ENCODE measurements around the gene KIAA1958.
"Not testable (repeated sequence)": the region's sequence is repeated elsewhere in the genome, so short reads cannot be mapped to it uniquely, and the experiment has no call there.

Gene KIAA1958

DNA sequence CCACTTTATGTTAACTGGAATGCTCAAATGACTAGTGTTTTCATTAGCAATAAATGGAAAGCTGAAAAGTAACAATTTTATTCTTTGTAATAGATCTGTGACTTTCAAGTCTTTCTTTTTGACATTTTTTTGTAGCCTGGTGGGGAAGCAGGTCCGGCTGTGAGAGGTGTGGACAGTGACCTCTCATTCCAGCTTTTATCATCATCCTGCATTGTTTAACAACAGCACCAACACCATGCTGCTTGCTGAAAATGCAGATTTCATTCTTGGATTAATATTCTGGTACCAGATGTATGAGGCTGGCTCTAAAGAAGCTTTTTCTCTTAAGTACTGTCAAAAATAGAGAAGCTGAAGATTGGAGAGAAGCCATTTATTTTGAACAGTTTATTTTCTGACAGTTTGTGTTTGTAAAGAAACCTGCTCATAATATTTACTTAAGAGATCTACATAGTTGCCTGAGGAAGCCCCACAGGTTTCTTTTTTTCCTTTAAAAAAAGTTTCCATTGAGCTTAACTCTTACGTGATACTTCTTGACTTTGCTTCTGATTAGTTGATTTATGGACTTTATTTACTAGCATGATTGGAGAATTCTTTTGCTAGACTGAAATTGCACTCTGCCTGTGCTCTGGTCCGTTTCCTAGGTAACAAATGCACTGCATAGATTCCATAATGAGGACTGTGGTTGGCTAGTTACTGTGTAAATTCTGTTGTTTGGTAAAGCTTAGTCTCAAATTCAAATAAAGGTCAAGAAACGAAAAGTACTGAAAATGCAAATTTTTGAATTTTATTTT lies 3.4 kb downstream of the KIAA1958 start:
- DNase-seq, result no peak

DNA sequence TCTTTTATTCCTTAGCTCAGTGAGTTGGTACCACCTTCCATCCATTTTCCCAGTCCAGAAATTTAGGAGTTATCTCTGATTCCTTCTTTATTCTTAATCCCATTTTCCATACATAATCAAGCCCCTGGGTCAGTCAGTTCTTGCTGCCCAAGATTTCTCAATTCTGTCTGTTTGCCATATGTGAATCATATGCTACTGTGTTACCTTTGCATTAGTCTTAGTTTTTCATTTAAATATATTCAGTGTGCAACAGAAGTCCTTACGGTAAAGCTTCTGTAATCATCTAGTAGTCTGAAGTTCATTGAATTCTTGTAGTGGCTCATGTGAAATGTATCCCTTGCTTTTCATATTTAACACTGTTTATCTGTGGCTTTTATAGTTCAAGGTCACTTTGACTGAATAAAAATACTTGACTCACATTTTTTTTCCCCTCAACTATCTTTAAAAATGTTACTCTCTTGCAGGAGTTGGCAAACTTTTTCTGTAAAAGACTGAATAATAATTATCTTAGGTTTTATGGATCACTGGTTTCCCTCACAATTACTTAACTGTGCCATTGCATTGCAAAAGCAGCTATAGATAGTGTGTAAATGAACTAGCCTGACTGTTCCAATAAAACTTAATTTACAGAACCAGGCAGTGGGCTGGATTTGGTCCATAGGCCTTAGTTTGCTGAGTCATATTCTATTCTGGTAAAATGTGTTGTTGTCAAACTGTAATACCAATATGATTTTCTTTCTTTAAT lies 6.9 kb downstream of the KIAA1958 start:
- DNase-seq, result no peak

DNA sequence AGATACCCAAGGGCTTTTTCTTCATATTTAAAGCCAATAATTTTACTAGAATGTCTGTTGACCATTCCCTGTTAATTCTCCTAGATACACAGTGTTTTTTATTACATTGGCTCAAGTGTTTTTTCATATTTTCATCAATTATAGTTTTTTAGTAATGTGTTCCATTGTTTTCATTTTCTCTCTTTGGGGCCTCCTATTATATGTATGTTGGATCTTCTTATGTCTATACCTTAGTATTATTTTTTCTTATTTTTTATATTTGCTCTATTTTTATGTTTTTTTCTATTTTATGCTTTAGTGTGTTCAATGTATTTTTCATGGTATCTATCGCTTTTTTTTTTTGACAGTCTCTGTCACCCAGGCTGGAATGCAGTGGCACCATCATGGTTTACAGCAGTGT lies 7.5 kb downstream of the KIAA1958 start:
- no peak for DNase-seq

DNA sequence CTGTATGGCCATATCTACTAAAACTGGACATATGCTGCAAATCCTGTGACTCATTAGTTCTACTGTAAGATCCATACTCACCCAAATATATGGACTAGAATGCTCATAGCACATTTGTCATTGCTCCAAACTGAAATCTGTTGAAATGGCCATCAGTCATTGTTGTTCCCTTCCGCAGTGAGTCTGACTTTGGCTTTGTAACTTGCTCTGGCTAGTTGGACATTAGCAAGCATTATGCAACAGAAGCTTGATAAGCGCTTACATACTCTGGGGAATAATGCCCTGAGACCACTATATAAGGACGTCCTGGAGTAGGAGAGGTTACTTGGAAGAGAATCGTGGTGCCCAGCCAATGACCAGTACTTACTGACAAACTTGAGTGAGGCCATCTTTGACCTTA lies 9.0 kb downstream of the KIAA1958 start:
- no peak for DNase-seq

DNA sequence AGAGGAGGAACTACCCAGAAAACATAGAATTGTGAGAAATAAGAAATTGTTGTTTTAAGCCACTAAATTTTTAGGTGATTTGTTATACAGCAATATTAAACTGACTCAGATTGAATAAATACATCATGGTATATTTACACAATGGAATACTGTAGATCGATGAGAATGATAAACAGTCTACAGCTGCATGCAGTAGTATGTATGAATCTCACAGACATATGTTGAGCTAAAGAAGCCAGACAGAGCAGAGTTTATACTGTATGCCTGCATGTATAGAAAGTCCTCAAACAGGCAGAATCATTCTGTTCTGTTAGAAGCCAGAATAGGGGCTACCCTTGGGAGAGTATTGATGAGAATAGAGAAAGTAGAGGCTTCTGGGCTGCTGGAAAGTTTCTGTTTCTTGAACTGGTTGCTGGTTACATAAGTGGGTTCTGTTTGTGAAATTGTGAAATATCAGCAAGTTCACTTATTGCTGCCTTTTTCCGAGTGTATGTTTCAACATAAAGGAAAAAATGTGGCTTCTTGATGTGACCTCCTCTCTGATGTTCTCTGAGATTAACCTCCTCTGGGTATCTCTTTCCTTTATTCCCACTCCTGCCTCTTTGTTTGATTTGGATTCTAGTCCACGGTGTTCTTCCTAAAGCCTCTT lies 9.6 kb downstream of the KIAA1958 start:
- DNase-seq, result no peak

DNA sequence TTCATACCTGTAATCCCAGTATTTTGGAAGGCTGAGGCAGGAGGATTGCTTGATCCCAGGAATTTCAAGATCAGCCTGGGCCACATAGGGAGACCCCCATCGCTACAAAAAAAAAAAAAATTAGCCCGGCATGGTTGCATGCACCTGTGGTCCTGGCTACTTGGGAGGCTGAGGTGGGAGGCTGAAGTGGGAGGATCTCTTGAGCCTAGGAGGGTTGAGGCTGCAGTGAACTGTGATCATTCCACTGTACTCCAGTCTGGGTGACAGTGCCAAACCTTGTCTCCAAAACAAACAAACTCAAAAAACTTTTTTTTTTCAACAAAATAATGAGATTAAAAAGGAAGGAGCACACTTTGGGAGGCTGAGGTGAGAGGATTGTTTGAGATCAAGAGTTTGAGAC lies 14.2 kb downstream of the KIAA1958 start:
- no peak for DNase-seq

DNA sequence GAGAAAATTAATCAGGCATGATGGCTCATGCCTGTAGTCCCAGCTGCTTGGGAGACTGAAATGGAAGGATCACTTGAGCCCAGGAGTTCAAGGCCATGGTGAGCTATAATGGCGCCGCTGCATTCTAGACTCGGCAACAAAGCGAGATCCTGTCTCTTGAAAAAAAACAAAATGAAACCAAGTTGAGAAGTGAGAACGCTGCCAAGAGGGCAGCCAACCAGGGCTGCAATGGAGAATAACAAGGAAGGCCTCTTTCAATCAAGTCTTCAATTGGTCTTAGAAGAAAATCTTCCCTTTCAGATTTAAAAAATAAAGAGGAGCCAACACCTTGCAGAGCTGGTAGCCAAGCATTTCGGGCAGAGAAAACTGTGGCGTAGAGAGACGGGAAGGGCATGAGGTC lies 14.7 kb downstream of the KIAA1958 start:
- DNase-seq, result no peak

DNA sequence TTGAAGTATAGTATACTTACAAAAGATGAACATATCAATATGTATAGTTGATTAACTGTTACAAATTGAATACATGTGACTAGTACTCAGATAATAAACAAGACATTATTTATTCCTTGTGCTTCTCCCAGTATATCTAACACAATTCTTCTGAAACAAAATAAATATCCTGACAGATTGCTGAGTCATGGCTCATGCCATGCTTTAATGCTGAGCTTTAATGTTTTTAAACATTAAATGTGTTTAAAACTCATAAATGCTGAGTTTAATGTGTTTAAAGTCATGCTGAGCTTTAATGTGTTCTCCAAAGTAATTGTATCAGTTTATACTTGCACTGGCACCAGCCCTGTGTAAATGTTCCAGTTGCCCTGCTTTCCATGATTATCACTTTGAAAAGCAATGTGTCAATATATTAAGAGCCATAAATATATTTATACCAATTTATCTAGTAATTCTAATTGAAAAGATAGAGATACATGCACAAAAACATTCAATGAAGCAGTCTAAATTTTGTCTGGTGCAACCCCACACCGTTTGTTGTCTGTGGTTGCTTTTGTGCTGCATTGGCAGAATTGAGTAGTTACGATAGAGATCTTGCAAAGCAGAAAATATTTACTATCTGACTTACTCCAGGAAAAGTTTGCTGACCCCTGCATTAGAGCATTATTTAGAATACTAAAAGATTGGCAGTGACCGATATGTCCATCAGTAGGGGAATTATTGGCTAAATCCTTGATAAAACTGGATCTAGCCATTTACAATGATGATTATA lies 15.7 kb downstream of the KIAA1958 start:
- no peak for DNase-seq

DNA sequence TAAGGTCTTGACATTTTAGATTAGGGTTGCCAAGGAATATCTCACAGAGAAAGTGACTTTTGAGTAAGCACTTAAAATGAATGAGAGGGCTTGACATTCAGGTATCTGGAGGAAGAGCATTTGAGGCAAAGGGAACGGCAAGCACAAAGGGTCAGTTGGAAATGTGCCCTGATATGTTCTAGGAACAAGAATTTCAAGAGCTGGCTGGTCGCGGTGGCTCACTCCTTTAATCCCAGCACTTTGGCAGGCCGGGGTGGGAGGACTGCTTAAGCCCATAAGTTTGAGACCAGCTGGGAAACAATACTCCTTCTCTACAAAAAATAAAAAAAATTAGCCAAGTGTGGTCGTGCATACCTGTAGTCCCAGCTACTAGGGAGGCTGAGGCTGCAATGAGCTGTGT lies 16.5 kb downstream of the KIAA1958 start:
- DNase-seq, result no peak

DNA sequence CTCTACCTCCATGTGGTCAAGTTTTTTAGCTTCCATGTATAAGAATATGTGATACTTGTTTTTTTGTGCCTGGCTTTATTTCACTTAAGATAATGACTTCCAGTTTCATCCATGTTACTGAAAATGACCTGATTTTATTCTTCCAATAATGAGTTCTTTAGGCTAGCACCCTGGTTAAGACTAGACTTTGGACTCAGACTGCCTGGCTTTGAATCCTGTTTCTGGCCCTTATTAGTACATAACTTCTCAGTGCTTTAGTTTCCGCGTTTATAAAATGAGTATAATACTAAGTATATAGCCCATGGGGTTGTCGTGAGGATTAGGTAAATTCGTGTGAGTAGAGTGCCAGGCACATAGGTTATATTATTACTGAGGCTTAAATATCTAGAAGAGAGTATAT lies 18.5 kb downstream of the KIAA1958 start:
- DNase-seq, result no peak

DNA sequence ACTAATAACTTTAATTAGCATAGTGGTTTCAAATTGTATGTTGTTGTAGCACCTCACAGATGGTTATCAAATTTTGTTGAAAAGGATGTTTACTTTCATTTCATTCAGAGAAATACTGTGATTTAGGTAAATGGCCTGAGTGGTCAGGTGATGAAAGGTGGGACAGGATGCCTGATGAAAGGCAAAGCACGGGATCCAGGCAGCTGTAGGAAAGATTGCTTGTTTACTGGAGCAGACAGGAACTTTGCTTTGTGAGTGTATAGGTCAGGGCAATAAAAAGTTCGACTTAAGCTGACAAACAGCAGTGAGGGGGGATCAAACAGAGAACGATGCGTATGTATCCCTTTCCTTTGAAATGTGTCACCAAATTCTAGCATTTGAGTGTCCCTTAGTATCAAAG lies 19.0 kb downstream of the KIAA1958 start:
- DNase-seq, result no peak

DNA sequence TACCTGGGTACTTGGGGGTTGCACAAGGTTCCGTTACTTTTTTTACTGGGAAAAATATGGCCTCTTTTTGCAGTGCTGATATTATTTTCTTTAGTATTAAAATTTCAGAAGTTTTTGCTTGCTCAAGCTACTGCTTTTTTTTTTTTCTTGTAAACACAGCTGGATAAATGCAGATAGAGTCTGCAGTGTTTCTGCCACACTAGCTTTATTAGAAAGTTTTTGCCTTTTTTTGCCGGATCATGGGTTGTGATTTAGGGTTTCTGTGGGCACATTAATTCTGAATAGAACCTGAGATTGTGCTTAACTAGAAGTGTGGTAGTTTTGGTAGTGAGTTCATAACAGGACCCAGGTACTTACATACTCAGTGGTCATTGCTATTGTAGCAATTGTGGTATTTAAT lies 19.9 kb downstream of the KIAA1958 start:
- no peak for DNase-seq

DNA sequence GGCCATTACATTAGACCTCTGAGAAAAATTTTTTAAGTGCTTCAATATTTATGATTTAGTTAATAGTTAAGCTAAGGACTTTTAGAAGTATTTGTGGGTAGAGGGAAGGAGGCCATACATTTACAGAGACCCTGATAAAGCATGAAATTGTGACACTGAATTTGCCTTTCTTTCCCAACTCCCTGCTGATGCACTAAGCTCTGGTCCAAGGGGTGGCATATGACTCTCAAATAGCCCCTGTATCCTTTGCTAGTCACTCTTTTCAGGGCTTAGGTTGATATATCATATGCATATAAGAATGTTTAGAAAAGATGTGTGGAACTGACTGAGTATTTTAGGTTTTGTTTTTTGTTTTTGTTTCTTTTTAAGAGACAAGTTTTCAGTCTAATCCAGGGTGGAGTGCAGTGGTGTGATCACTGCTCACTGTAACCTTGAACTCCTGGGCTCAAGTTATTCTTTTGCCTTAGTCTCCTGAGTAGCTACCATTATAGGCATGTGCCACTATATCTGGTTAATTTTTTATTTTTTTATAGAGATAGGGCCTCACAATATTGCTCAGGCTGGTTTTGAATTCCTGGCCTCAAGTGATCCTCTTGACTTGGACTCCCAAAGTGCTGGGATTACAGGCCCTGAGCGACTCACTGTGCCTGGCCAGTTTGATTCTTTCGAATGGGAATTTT lies 20.5 kb downstream of the KIAA1958 start:
- DNase-seq, result no peak

DNA sequence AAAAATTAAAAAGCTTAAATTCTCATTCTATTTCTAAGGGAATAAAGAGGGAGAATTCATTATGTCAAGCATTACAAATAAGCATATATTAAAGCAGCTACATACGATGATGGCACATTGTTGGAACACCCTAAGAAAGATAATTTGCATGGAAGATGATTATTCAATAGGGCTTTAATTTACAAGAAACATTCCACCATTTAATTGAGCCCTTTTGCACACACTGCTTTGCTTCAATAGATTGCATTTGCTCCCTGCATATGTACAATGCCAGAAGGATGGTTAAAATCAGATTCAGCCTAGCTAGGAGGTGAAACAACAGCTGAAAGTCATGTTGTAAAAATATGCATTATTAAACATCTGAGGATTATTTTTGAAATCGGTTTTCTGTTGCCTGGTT lies 21.8 kb downstream of the KIAA1958 start:
- DNase-seq, result no peak

DNA sequence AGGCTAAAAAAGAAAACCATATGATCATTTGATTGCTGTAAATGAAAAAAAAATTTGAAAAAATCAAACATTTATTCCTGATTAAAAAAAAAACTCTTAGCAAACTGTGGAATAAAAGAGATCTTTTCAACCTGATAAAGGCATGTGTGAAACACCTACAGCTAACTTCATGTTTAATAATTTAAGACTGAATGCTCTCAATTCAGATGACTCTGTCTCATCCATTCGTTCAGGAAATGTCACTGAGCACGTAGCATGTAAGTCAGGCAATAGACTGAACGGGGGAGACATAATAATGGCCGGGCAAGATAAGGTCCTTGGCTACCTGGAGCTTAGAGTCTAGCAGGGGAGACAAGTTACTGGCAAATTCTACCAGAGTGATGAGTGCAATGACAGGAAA lies 25.8 kb downstream of the KIAA1958 start:
- DNase-seq, result not testable (repeated sequence)

DNA sequence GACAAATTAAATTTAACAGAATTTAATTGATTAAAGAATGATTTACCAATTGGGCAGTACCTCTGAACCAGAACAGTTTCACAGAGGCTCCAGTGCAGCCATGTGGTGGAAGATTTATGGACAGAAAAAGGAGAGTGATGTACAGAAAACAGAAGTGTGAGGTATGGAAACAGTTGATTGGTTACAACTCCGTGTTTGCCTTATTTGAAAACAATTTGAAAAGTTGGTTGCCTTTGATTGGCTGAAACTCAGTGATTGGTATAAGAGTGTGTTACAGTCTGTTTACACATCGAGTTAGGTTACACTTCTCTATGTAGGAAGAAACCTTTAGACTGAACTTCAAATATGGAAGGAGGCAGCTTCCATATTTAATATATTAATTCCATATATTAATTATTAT lies 30.1 kb downstream of the KIAA1958 start:
- no peak for DNase-seq

DNA sequence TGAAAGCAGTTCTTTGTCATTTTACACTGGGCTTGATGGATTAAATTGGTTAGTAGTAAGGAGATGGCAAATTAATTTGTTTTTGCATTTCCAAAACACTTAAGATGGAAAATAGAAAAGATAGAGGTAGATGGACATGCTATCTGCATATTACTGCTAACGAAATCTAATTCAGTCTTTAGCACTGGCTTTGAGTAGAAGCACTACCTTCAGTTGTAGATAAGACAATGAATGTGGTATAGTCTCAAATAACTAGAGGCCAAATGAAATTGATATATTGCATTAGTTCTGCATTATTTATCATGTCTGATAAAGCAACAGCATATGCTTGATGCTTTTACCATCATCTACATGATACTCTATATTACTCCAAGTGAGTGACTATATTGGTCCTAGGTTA lies 33.4 kb downstream of the KIAA1958 start:
- no peak for DNase-seq

DNA sequence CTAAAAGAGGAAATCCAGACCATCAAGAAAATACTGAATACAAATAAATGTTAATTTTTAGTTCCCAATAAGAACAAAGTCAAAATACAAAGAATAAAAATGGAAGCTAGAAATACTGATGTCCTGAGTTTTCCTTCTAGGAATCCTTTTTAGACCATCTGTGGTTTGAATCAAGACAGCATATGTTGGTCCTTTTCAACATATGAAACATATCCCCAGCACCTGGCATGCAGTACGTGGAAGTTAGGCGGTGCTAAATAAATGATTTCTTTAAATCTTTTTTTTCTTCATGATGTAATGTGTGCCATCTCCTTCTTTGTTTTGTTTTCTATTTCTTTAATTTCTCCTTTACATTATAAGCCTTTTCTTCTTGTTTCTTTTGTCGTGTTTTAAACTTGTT lies 34.0 kb downstream of the KIAA1958 start:
- no peak for DNase-seq

DNA sequence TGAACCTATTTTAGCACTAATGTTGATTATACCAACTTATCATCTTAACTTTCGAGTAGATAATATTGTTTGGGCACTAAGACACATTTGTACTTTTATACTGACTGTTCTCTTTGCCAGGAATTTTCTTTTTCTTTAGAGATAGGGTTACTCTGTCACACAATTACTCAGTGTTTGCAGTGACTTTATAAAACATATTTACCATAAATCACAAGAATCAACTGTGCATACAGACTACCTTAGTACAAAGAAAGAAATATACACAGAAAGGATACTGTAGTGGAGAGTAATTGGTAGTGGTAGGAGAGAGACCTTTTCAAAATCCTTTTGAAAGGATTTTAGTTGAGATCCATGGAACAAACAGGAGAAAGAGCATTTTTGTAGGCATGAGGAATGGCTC lies 40.3 kb downstream of the KIAA1958 start:
- no peak for DNase-seq

DNA sequence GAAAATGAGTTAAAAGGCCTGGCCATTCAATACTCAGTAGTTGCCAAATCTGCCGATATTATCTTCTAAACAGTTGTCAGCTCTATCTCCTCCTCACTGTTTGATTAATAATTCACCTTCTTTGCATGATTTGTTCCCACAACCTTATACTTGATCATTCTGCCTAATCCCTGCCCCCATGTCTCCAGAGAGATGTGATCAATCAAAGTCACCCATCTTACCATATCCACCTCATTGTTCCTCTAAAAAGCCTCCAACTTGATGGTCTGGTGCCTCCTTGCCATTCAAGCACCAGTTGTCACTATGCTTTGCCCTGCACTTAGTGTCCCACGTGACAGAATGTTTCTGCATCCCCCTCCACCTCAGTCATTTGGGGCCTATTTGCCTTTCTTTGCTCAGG lies 41.3 kb downstream of the KIAA1958 start:
- DNase-seq, result no peak

DNA sequence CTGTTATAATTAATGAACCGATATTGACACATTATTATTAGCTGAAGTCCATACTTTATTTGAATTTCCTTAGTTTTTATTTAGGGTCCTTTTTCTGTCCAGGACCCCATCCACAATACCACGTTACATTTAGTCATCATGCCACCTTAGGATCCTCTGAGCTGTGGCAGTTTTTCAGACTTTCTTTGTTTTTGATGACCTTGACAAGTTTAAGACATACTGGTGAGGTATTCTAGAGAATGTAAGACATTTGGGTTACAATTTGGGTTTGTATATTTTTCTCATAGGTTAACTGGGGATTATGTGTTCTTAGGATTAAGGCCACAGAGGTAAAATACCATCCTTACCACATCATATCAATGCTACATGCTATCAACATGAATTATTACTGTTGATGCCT lies 42.7 kb downstream of the KIAA1958 start:
- DNase-seq, result no peak

DNA sequence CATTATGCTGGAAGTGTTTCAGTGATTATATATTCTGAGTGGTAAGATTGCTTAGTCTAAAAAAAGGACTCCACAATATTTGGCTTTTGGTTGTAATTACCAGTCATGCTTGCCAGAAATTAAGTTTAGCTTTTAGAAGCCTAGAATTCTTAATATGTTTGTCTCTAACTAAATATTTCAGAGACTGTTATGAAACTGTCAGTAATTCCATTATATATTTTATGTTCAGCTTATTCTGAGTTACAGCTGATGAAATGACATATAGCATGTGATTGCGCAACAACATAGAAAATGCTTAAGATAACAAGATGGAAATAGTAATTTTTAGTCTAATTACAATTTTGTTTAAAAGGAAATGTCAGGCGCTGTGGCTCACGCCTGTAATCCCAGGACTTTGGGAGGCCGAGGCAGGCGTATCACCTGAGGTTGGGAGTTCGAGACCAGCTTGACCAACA lies 44.2 kb downstream of the KIAA1958 start:
- DNase-seq, result no peak

Measured in right forelimb (tissue), 1 donor.